ENCODE measurements around the gene NFATC1.
A peak's percentile ranks its signal among the peaks of the same experiment; 100 is the strongest.

NFATC1 gene

DNA sequence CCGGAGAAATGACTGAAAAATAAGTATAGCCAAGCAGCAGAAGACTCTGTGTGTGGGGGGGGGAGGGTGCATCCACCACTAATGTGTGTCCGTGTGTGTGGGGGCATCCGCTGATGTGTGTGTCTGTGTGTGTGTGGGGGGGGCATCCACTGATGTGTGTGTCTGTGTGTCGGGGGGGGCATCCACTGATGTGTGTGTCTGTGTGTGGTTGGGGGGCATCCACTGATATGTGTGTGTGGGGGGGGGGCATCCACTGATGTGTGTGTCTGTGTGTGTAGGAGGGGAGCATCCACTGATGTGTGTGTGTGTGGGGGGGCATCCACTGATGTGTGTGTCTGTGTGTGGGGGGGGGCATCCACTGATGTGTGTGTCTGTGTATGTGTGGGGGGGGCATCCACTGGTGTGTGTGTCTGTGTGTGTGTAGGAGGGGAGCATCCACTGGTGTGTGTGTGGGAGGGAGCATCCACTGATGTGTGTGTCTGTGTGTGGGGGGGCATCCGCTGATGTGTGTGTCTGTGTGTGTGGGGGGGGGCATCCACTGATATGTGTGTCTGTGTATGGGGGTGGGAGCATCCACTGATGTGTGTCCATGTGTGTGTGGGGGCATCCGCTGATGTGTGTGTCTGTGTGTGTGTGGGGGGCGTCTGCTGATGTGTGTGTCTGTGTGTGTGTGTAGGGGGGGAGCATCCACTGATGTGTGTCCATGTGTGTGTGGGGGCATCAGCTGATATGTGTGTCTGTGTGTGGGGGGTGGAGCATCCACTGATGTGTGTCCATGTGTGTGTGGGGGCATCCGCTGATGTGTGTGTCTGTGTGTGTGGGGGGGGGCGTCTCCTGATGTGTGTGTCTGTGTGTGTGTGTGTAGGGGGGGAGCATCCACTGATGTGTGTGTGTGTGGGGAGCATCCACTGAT, 125.0 kb downstream of the NFATC1 start:
- peaks cover 91% of the 10 kb centered on the region for H3K4me1 Mint-ChIP-seq
- ATAC-seq, result no peak

DNA sequence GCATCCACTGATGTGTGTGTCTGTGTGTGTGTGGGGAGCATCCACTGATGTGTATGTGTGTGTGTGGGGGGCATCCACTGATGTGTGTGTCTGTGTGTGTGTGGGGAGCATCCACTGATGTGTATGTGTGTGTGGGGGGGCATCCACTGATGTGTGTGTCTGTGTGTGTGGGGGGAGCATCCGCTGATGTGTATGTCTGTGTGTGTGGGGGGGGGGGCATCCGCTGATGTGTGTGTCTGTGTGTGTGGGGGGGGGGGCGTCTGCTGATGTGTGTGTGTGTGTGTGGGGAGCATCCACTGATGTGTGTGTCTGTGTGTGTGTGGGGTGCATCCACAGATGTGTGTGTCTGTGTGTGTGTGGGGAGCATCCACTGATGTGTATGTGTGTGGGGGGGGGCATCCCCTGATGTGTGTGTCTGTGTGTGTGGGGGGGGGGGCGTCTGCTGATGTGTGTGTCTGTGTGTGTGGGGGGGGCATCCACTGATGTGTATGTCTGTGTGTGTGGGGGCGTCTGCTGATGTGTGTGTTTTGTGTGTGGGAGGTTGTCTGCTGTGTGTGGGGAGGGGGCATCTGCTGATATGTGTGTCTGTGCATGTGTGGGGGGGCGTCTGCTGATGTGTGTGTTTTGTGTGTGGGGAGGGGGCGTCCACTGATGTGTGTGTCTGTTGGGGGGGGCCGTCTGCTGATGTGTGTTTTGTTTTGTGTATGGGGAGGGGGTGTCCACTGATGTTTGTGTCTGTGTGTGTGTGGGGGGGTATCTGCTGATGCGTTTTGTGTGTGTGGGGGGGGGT, 125.9 kb downstream of the NFATC1 start:
- ATAC-seq (no peak), DNase-seq (no peak)
- H3K9me3 Mint-ChIP-seq, result no peaks in the 10 kb centered on the region
- H3K36me3 Mint-ChIP-seq (ENCODE audit: low read depth), result peaks cover 16% of the 10 kb centered on the region
- H3K27me3 Mint-ChIP-seq, result no peaks in the 10 kb centered on the region
- H3K27ac Mint-ChIP-seq, result peak overlapping the region; percentile 98
- peaks cover 85% of the 10 kb centered on the region for H3K4me1 Mint-ChIP-seq
- H3K4me3 Mint-ChIP-seq, result peak overlapping the region; percentile 78

More for the DNA sequence above, 125.0 kb downstream of the NFATC1 start:
- H3K27ac Mint-ChIP-seq, result peak overlapping the region; percentile 98
- H3K36me3 Mint-ChIP-seq (ENCODE audit: low read depth), result peaks cover 20% of the 10 kb centered on the region
- H3K9me3 Mint-ChIP-seq, result no peaks in the 10 kb centered on the region
- H3K4me3 Mint-ChIP-seq, result peak overlapping the region; percentile 76
- H3K27me3 Mint-ChIP-seq, result no peaks in the 10 kb centered on the region
- DNase-seq, result no peak

DNA sequence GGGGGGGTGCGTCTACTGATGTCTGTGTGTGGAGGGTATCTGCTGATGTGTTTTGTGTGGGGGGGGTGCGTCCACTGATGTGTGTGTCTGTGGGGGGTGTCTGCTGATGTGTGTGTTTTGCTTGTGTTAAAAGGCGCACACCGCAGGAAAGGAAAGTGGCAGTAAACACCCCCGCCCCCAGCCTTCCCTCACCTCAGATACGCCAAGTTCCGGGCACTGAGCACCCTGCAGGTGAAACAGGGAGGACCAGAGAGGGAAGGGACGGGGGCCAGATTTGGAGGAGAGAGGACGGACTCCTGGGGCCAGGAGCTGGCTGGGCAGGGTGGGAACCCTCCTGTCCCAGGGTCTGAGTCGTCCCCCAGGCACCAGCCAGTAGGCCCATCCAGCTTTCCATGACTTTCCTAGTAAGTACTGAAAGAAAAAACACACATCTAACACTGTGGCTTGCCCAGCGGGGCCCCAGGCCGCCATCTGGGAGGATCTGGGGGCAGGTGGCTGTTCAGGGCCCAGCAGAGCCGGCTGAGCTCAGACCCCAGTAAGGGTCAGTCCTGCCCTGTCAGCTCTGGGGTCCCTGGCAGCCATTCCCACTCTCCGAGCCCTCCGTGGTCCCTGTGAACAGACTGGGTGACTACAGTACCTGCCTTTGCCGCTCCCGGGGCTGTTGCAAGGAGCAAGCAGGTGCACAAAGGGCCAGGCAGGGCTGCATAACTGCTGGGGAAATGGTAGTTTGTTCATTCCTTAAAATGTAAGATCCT, 126.9 kb downstream of the NFATC1 start:
- Mint-ChIP-seq H3K4me1 (peaks cover 79% of the 10 kb centered on the region), H3K9me3 (no peaks in the 10 kb centered on the region), H3K27ac (peak overlapping the region; percentile 98), H3K4me3 (peak overlapping the region; percentile 78), H3K36me3 (ENCODE audit: low read depth) (peaks cover 18% of the 10 kb centered on the region), H3K27me3 (no peaks in the 10 kb centered on the region)
- ATAC-seq (no peak), DNase-seq (peak; percentile 77)

DNA sequence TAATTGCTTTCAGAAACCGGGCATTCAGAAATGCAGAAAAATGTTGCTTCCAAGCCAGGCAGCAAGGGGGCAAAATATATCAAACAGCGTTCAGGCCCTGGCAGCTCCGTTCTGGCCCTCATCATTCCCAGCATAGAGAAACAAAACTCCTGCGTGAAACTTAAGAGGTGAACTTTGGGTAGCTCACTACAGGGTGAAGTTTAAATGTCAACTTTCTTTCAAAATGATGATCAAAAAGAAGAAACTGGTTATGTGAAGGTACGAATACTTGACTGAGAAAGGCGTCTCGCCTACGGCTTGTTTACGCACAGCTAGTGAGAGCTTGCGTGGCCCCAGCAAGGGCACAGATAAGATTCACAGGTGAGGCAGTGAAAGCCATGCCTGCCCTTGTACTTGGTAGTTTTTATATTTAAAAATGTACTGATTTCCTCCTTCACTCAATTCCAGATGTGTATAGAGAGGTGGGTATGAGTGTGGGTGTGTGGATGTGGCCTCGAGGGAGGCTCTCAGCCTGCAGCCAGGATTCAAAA, 127.5 kb downstream of the NFATC1 start:
- H3K36me3 Mint-ChIP-seq (ENCODE audit: low read depth), result peaks cover 18% of the 10 kb centered on the region
- peak overlapping the region; percentile 78 for H3K4me3 Mint-ChIP-seq
- ATAC-seq (peak; percentile 71), DNase-seq (peak; percentile 65)
- H3K9me3 Mint-ChIP-seq, result no peaks in the 10 kb centered on the region
- peaks cover 74% of the 10 kb centered on the region for H3K4me1 Mint-ChIP-seq
- peak overlapping the region; percentile 98 for H3K27ac Mint-ChIP-seq
- no peaks in the 10 kb centered on the region for H3K27me3 Mint-ChIP-seq

DNA sequence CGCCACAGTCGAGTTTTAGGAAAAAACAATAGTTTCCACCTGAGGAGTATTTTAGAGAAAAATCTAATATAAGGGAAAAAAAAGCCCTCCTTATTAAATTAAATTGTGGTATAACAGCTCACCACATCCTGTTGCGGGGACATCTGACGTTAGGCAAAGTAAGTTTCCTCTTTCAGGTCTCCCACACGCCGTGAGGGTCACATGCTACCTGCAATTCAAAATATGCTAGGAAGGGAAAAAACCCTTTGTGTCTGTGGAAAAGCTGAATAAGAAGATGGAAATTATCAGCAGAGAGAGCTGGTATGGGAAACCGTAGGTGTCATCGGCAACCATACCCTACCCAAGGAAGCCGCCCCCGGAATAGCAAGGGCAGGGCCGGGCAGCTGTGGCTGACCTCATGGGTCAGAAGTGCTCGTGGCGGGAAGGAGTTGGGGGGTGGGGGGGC, 128.0 kb downstream of the NFATC1 start:
- ATAC-seq, result peak; percentile 60
- DNase-seq, result peak; percentile 79
- no peaks in the 10 kb centered on the region for H3K27me3 Mint-ChIP-seq

DNA sequence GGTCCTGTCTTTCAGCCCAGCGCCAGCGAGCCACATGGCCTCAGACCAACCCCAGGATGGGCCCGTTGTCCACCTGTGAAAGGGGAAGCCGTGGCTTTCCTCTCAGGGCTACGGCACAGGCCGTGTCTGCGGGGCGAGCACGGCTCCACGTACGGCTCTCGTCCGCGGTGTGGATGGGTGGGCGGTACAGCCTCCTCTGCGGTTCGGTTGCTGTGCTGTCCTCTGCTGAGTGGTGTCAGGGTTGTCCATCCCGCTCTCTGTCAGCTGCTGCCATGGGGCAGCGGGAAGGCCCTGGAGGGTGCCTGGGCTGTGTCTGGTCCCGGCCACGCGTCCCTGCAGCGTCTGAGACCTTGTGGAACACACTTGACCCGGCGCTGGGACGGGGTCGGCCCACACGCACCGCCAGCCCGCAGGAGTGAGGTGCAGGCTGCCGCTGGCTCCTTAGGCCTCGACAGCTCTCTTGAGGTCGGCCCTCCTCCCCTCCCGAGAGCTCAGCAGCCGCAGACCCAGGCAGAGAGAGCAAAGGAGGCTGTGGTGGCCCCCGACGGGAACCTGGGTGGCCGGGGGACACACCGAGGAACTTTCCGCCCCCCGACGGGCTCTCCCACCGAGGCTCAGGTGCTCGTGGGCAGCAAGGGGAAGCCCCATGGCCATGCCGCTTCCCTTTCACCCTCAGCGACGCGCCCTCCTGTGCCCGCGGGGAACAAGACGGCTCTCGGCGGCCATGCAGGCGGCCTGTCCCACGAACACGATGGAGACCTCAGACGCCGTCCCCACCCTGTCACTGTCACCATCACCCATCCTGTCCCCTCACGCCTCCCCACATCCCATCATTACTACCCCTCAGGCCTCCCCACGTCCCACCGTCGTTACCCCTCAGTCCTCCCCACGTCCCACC, 128.7 kb downstream of the NFATC1 start:
- H3K27ac Mint-ChIP-seq, result peak overlapping the region; percentile 98
- H3K27me3 Mint-ChIP-seq, result no peaks in the 10 kb centered on the region
- peaks cover 67% of the 10 kb centered on the region for H3K4me1 Mint-ChIP-seq
- H3K36me3 Mint-ChIP-seq (ENCODE audit: low read depth), result peaks cover 26% of the 10 kb centered on the region
- peak overlapping the region; percentile 78 for H3K4me3 Mint-ChIP-seq
- H3K9me3 Mint-ChIP-seq, result no peaks in the 10 kb centered on the region
- DNase-seq (peak; percentile 74), ATAC-seq (peak; percentile 51)

More for the DNA sequence above, 128.0 kb downstream of the NFATC1 start:
- H3K4me1 Mint-ChIP-seq, result peaks cover 69% of the 10 kb centered on the region
- no peaks in the 10 kb centered on the region for H3K9me3 Mint-ChIP-seq
- peaks cover 21% of the 10 kb centered on the region for H3K36me3 Mint-ChIP-seq (ENCODE audit: low read depth)
- H3K4me3 Mint-ChIP-seq, result peak overlapping the region; percentile 78
- peak overlapping the region; percentile 98 for H3K27ac Mint-ChIP-seq

DNA sequence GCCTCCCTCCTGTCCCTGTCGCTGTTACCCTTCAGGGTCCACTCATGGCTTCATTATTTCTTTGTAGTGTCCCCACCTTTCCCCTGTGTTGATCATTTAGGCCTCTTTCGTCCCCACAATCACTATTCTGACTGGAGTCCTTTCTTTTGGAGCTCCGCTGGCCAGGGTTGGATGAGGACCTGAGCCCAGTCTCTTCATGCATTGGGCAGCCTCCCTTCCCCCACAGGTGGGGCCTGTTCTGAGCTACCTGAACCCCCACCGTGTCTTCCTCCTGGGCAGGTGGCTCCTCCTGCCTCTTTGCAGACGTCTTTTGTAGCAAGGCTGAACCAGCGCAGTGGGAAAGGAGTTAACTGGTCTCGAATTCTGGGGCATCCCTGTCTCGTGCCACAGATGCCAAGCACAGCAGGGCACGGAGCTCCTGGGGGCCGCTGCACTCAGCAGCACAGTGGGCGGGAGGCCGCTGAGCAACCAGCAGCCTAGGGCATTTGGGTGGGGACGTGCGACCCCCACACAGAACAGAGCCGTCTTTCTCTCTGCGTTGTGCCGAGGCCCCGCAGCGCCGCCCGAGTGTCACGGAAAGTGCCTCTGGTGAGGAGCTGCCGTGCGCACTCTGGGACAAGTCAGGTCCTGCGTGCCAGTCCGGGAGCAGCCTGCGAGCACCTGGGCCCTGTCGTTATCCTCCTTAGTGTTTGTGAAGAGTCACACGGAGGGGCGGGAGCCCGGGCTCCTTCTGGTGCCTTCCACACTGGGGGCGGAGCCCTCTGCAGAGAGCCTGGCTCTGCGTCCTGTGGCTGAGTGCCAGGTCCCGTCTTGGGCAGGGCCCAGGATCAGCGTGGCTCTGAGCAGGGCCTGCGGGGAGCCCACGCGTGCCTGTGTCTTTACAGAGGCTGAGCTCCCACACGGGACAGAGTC, 130.1 kb downstream of the NFATC1 start:
- no peaks in the 10 kb centered on the region for H3K27me3 Mint-ChIP-seq
- ATAC-seq (no peak), DNase-seq (no peak)

DNA sequence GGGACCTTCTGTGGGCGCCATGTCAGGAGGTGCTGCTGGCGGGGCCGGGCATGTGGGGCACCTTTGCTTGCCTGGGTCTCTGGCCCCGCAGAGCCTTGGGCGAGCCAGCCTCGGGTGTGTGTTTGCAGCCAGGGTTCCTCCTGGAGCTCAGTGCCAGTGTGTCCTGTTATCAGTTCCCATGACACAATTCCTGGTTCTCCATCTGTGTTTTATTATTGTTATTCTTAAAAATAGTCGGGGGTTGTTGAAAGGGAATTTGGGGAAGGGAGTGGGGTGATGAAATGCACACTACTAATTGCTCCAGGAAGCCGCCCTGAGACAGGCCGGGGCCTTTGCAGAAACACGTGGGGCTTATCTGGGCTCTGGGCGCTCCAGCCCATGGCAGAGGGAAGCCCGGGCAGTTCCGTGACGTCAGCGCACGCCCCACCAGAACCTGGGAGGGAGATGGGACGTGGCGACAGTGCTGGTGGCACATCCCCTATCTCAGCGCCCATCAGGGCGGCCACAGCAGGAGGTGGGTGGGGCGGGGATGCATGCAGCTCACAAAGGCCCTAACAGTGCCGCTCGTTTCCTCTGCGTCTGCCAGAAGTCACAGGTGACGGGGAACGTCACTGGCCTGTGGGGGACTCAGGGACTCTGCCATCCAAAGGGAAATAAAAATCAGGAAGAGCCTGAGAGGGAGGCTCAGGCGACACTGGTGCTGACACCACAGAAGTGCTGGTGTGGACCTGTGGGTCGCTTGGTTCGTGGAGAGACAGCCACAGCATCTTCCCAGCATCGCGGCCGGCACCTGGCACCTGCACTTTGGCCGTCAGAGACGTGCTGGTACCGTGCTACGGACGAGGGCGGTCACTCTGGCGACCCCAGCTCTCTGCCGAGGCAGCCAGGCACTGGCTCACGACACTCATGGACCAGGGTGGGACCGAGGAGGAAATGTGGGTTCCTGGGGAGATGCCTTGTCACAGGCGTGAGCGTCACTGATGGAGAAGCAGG, 131.0 kb downstream of the NFATC1 start:
- ATAC-seq (no peak), DNase-seq (no peak)
- Mint-ChIP-seq H3K27me3 (no peaks in the 10 kb centered on the region), H3K4me1 (peaks cover 45% of the 10 kb centered on the region), H3K27ac (peak overlapping the region; percentile 60), H3K4me3 (no peak overlapping the region), H3K36me3 (ENCODE audit: low read depth) (peaks cover 25% of the 10 kb centered on the region), H3K9me3 (no peaks in the 10 kb centered on the region)

More for the DNA sequence above, 130.1 kb downstream of the NFATC1 start:
- Mint-ChIP-seq H3K4me1 (peaks cover 53% of the 10 kb centered on the region), H3K36me3 (ENCODE audit: low read depth) (peaks cover 22% of the 10 kb centered on the region), H3K27ac (peak overlapping the region; percentile 81), H3K4me3 (peak overlapping the region; percentile 36), H3K9me3 (no peaks in the 10 kb centered on the region)

DNA sequence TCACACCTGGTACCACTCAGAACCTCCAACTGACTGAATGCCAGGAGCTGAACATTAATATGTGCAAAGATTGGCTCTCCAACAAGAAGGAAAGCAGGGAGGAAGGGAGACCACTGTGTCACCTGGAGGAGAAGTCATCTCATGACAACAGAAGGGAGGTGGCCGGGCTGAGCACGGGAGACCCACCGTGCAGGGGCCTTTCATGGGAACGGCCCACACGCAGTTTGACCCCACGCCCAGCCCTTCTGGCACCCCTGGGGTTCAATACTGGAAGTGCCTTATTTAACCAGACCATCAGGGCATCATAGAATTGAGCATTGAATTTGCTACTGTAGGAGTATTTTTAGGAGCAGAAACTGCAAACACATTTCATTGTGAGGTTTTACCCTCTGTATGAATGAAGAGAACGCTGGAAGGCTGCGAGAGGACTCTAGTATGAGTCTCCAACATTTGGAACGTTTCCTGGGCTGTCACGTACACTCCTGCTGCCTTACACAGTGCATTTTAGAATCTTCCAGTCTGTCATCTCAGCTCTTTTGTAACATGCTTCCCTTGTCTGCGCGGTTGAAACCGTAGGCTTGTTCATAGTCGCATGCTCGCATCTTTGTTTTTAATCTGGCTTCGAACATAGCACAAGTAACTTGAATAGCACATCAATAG, 132.1 kb downstream of the NFATC1 start:
- ATAC-seq, result no peak
- Mint-ChIP-seq H3K4me3 (no peak overlapping the region), H3K27ac (peak overlapping the region; percentile 47), H3K4me1 (peaks cover 35% of the 10 kb centered on the region), H3K36me3 (ENCODE audit: low read depth) (peaks cover 25% of the 10 kb centered on the region), H3K27me3 (no peaks in the 10 kb centered on the region), H3K9me3 (no peaks in the 10 kb centered on the region)
- no peak for DNase-seq

DNA sequence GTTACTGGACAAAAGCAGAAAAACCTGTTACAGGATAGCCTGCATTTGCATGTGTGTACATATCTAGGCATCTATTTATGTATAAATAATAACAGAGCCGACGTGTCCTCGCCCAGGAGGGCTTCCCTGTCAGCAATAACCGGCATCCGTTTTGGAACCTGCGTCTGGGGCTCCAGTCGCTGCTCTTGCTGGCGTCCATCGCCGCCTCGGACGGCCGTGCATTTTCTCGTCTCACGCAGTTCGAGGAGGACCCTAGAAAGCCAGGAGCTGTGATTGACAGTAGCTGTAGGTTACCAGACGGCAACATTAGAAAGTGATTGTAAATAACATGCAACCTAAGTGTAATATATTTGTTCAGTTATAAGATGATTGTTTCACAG, 132.6 kb downstream of the NFATC1 start:
- ATAC-seq (no peak), DNase-seq (no peak)
- no peak overlapping the region for H3K4me3 Mint-ChIP-seq
- H3K9me3 Mint-ChIP-seq, result no peaks in the 10 kb centered on the region
- peaks cover 30% of the 10 kb centered on the region for H3K4me1 Mint-ChIP-seq
- H3K36me3 Mint-ChIP-seq (ENCODE audit: low read depth), result peaks cover 25% of the 10 kb centered on the region
- peak overlapping the region; percentile 47 for H3K27ac Mint-ChIP-seq
- no peaks in the 10 kb centered on the region for H3K27me3 Mint-ChIP-seq

DNA sequence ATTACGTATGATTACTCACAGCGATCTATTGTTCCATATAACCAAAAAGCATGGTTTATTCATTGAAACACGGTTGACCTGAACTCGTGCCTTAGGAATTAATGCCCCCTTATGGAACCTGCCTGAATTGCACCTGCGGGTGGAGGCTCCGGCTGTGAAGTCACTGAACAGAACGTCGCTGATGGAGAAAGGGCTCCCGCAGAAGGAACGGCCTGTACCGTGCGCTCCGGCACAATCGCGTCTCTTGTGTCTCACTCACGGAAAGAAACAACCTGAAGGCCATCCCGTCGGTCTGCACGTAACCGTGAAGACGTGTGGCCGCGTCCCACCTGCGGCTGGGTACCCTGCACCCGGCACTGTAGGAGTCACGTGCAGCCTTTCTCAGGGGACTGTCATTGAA, 133.1 kb downstream of the NFATC1 start:
- Mint-ChIP-seq H3K4me3 (no peak overlapping the region), H3K9me3 (no peaks in the 10 kb centered on the region), H3K27ac (no peak overlapping the region), H3K36me3 (ENCODE audit: low read depth) (peaks cover 25% of the 10 kb centered on the region), H3K4me1 (peaks cover 24% of the 10 kb centered on the region), H3K27me3 (no peaks in the 10 kb centered on the region)
- no peak for ATAC-seq
- DNase-seq, result peak; percentile 80
